A549 (cell line): Measurements from ENCODE around the gene ECPAS. TPM values are rescaled to one million over a fixed set of nuclear protein-coding genes. Genes with fewer than 3 reads are reported as not detected.
A peak's percentile ranks its signal among the peaks of the same experiment; 100 is the strongest.
"Not testable (repeated sequence)": the region's sequence is repeated elsewhere in the genome, so short reads cannot be mapped to it uniquely, and the experiment has no call there.

Source experiments
- ATAC-seq, 2 experiments: fragments of 200-7000 bp in 1 of 2; fragments of >200 bp in 1 of 2; cut with Nextera tagmentation in 1 of 2; cut with Tn5 transposase in 1 of 2; 3 replicates each; pipeline versions ENCODE4 v1.8.0 to v1.9.1; 2018 to 2020; ENCODE audit warnings: mild to moderate bottlenecking in 1 of 2, moderate library complexity in 1 of 2
- CTCF ChIA-PET: fragments of 300-600 bp; sonication (Branson Sonifier 250); formaldehyde crosslinking; extraction: SDS; loops from one replicate; lab custom pipeline; 2021; ENCODE audit warnings: antibody characterized with exemption, inconsistent platforms; lab: Yijun Ruan, JAX
- POLR2A ChIA-PET: fragments of 350-600 bp; formaldehyde crosslinking; extraction: SDS; loops from one replicate; lab custom pipeline; 2021; ENCODE audit warnings: antibody characterized with exemption, inconsistent platforms; lab: Yijun Ruan, JAX
- DNase-seq, 2 experiments: peaks; one replicate each; pipeline versions ENCODE4 v3.0.0 to v3.0.0-alpha.2; 2011 to 2016; ENCODE audit warnings: low read depth in 1 of 2, low spot score in 1 of 2
- FAIRE-seq: peaks from 2 replicates; lab custom pipeline; 2011; peaks lifted over from hg19 to GRCh38; lab: Jason Lieb, UNC
- H3K27ac ChIP-seq, 2 experiments: fragments of >200 bp; sonication (Bioruptor Twin); formaldehyde crosslinking; 3 replicates each; pipeline ENCODE4 v1.5.1; 2016 to 2017
- H3K4me1 ChIP-seq: fragments of >200 bp; sonication (Bioruptor Twin); formaldehyde crosslinking; 3 replicates; pipeline ENCODE4 v1.6.1; 2016
- H3K4me2 ChIP-seq: fragments of >200 bp; sonication (Bioruptor Twin); formaldehyde crosslinking; 3 replicates; pipeline ENCODE4 v1.6.1; 2016
- H3K4me3 ChIP-seq: fragments of >200 bp; sonication (Bioruptor Twin); formaldehyde crosslinking; 3 replicates; pipeline ENCODE4 v1.5.1; 2016
- H3K9me3 ChIP-seq: fragments of >200 bp; sonication (Bioruptor Twin); formaldehyde crosslinking; 3 replicates; pipeline ENCODE4 v1.6.1; 2016
- BCL3 ChIP-seq: fragments of >200 bp; sonication (Bioruptor Twin); formaldehyde crosslinking; IDR thresholded peaks from 3 replicates; pipeline ENCODE4 v1.6.1; 2016
- CBX8 ChIP-seq: fragments of 200-600 bp; sonication (generic); IDR thresholded peaks from 2 replicates; pipeline ENCODE4 v1.6.1; 2016
- CHD4 ChIP-seq: fragments of 200-600 bp; sonication (generic); IDR thresholded peaks from 2 replicates; pipeline ENCODE4 v1.6.1; 2016; ENCODE audit warnings: antibody characterized with exemption, mild to moderate bottlenecking, borderline replicate concordance
- FOSL2 ChIP-seq, 2 experiments: fragments of 450-650 bp in 1 of 2; fragments of >200 bp in 1 of 2; sonication (Bioruptor Twin) in 1 of 2; formaldehyde crosslinking; IDR thresholded peaks; 2 replicates each; pipeline versions ENCODE4 v1.5.0 to v1.6.1; 2016 to 2020; ENCODE audit warnings: mild to moderate bottlenecking in 1 of 2, moderate library complexity in 1 of 2
- GATA3 ChIP-seq: IDR thresholded peaks from 2 replicates; pipeline ENCODE4 v1.6.1; 2012; ENCODE audit warnings: borderline replicate concordance
- HEYL ChIP-seq: fragments of 250-450 bp; sonication (Bioruptor Pico); IDR thresholded peaks from 2 replicates; pipeline ENCODE4 v1.8.0; 2021; ENCODE audit warnings: mild to moderate bottlenecking, moderate library complexity
- HMGXB4 ChIP-seq: fragments of 250-450 bp; sonication (Bioruptor Pico); IDR thresholded peaks from 2 replicates; pipeline ENCODE4 v1.5.0; 2021; ENCODE audit warnings: mild to moderate bottlenecking, moderate library complexity, borderline replicate concordance
- NFE2L2 ChIP-seq: fragments of 150-350 bp; conservative IDR thresholded peaks from 2 replicates; pipeline ENCODE4 v1.6.1; 2014; ENCODE audit warnings: low read length
- NPAS2 ChIP-seq: fragments of 250-450 bp; sonication (Bioruptor Pico); IDR thresholded peaks from 2 replicates; pipeline ENCODE4 v1.8.0; 2022; ENCODE audit warnings: mild to moderate bottlenecking, moderate library complexity, borderline replicate concordance
- PBX3 ChIP-seq: IDR thresholded peaks from 2 replicates; pipeline ENCODE4 v1.6.1; 2012
- PHF8 ChIP-seq: fragments of 200-600 bp; sonication (generic); IDR thresholded peaks from 2 replicates; pipeline ENCODE4 v1.6.1; 2016; ENCODE audit warnings: low read depth, mild to moderate bottlenecking, antibody characterized with exemption, moderate library complexity, borderline replicate concordance
- POLR2AphosphoS2 ChIP-seq: conservative IDR thresholded peaks from 2 replicates; pipeline ENCODE4 v1.6.1; 2012; ENCODE audit warnings: low read length, improper control_type of control experiment, inconsistent platforms
- RCOR1 ChIP-seq: fragments of 150-350 bp; IDR thresholded peaks from 2 replicates; pipeline ENCODE4 v1.6.1; 2014; ENCODE audit warnings: antibody characterized with exemption, low read length, low read depth
- RFX5 ChIP-seq: fragments of 450-650 bp; IDR thresholded peaks from 2 replicates; pipeline ENCODE4 v1.7.1; 2014; ENCODE audit warnings: antibody characterized with exemption, mild to moderate bottlenecking, moderate library complexity
- SREBF2 ChIP-seq: fragments of 450-650 bp; IDR thresholded peaks from 2 replicates; pipeline ENCODE4 v1.6.1; 2014; ENCODE audit warnings: mild to moderate bottlenecking, moderate library complexity
- USF2 ChIP-seq: fragments of 450-650 bp; IDR thresholded peaks from 2 replicates; pipeline ENCODE4 v1.6.1; 2014; ENCODE audit warnings: antibody characterized with exemption
- whole genome bisulfite sequencing: methylation state at CpG from one replicate; pipeline ENCODE4 v1.1.6; 2017; ENCODE audit errors: missing lambda C conversion rate; 5-methylcytosine and 5-hydroxymethylcytosine counted together
- polyA plus RNA-seq, 4 experiments: library from polyadenylated mRNA; depleted of rRNA in 3 of 4; stranded (reverse); fragments of >200 nt; fragmentation: RNase III in 1 of 4; extraction: RNeasy Plus Mini Kit Qiagen cat#74134 plus additional on column Dnase treatment in 1 of 4; gene quantifications; 2 replicates in 3 of 4; 3 replicates in 1 of 4; pipeline ENCODE4 v1.2.3, GENCODE V29; 2011 to 2017

Gene ECPAS
- polyA plus RNA-seq, 2 of the 4 experiments (the other 2 are of a cell fraction) = 40.1 to 73.6 TPM

GRCh38 chr9:111449705-111450104, 34.5 kb downstream of the ECPAS start:
- ATAC-seq (peak in 1 of 2 experiments; percentile 33; a peak in 2 of 6 replicates), FAIRE-seq (no peak)
- CTCF ChIA-PET = no interaction called here

GRCh38 chr9:111445799-111446198, 38.4 kb downstream of the ECPAS start:
- DNase-seq, ATAC-seq, H3K9me3 ChIP-seq, H3K4me2 ChIP-seq, POLR2A ChIA-PET, FAIRE-seq, H3K4me1 ChIP-seq, H3K4me3 ChIP-seq, H3K27ac ChIP-seq: not testable (repeated sequence)
- whole genome bisulfite sequencing = 100% methylated on average over 1 of the region's 1 CpG
- CTCF ChIA-PET = interaction anchor here (1.4 kb wide), 1 partner anchor 13 kb away, joined by 3 read pairs; no protein-coding TSS in a partner anchor

More at GRCh38 chr9:111449705-111450104, 34.5 kb downstream of the ECPAS start:
- no peak for DNase-seq
- Histone ChIP-seq H3K4me1 (peaks cover 5% of the 10 kb centered on the region; the same call in 1 of the 3 replicates), H3K4me2 (no peak overlapping the region), H3K4me3 (no peak overlapping the region), H3K9me3 (no peaks in the 10 kb centered on the region), H3K27ac (no peak overlapping the region)
- 86% methylated on average over 1 of the region's 1 CpG for WGBS
- TF ChIP-seq RFX5 (no peak), PBX3 (no peak), RCOR1 (no peak), FOSL2 (IDR thresholded peaks at IDR 0.05) (no peak), FOSL2 (CRISPR knock-in tag; IDR thresholded peaks at IDR 0.05) (no peak), BCL3 (no peak), HEYL (CRISPR knock-in tag) (no peak), CBX8 (no peak), USF2 (no peak)
- POLR2A ChIA-PET = no interaction called here

GRCh38 chr9:111443454-111443853, 40.7 kb downstream of the ECPAS start:
- H3K4me1 ChIP-seq = no peaks in the 10 kb centered on the region
- H3K4me2 ChIP-seq = no peak overlapping the region
- ChIA-PET POLR2A (no interaction called here), CTCF (no interaction called here)
- DNase-seq = no peak
- H3K4me3 ChIP-seq = no peak overlapping the region
- TF ChIP-seq POLR2AphosphoS2 (no peak), HMGXB4 (CRISPR knock-in tag) (no peak), GATA3 (no peak), CHD4 (no peak), RCOR1 (no peak), NPAS2 (CRISPR knock-in tag) (no peak), SREBF2 (no peak), PHF8 (no peak), NFE2L2 (no peak), CBX8 (no peak)
- no peaks in the 10 kb centered on the region for H3K9me3 ChIP-seq
- H3K27ac ChIP-seq = no peak overlapping the region
- 90% methylated on average over 4 of the region's 4 CpGs for WGBS
- no peak for FAIRE-seq
- ATAC-seq = no peak
